ENCODE data around the gene NKX1-2.

DNA sequence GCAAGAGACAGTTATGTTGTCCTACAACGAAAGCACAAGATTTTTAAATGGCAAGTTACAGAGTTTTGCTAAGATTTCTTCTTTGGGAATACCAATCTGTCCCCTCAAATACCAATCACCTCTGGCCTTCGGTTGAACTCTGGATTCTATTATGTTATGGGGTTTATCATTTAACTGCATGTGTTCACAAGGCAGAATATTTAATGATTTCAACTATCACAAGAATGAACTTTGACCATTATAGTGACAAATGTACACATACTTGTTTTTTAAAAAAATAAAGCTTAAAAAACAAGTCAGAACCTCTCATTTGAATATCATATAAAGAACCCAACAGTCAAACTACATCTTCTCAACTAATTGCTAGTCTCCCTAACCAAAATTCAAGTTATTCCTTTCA, 42.4 kb downstream of the NKX1-2 start:
- TF ChIP-seq, protein P1, sequence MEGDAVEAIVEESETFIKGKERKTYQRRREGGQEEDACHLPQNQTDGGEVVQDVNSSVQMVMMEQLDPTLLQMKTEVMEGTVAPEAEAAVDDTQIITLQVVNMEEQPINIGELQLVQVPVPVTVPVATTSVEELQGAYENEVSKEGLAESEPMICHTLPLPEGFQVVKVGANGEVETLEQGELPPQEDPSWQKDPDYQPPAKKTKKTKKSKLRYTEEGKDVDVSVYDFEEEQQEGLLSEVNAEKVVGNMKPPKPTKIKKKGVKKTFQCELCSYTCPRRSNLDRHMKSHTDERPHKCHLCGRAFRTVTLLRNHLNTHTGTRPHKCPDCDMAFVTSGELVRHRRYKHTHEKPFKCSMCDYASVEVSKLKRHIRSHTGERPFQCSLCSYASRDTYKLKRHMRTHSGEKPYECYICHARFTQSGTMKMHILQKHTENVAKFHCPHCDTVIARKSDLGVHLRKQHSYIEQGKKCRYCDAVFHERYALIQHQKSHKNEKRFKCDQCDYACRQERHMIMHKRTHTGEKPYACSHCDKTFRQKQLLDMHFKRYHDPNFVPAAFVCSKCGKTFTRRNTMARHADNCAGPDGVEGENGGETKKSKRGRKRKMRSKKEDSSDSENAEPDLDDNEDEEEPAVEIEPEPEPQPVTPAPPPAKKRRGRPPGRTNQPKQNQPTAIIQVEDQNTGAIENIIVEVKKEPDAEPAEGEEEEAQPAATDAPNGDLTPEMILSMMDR (conservative IDR thresholded peaks at IDR 0.05; ENCODE audit: low read depth, low read length) = no peak
- no peak for TF ChIP-seq POLR2A (IDR thresholded peaks at IDR 0.05; ENCODE audit: low read depth, low read length)
